Testis (tissue), 3 donors: ENCODE results near the gene FBLN2. TPM values are rescaled to one million over a fixed set of nuclear protein-coding genes. Genes with fewer than 3 reads are reported as not detected.
"Not testable (repeated sequence)": the region's sequence is repeated elsewhere in the genome, so short reads cannot be mapped to it uniquely, and the experiment has no call there.

Experiments used
- DNase-seq: peaks from one replicate; pipeline ENCODE4 v3.0.0-alpha.2; 2019
- H3K27ac ChIP-seq, 2 donors: fragments of 200-600 bp; sonication (generic); one replicate each; pipeline ENCODE4 v1.5.1; 2019
- H3K27me3 ChIP-seq: fragments of 200-600 bp; sonication (generic); one replicate; pipeline ENCODE4 v1.5.1; 2019
- H3K36me3 ChIP-seq: fragments of 200-600 bp; sonication (generic); one replicate; pipeline ENCODE4 v1.5.1; 2017; ENCODE audit warnings: low read depth; ENCODE audit errors: missing control alignments
- H3K4me1 ChIP-seq: fragments of 200-600 bp; sonication (generic); one replicate; pipeline ENCODE4 v1.5.1; 2019
- H3K4me3 ChIP-seq, 2 donors: fragments of 200-600 bp; sonication (generic); one replicate each; pipeline ENCODE4 v1.5.1; 2017 to 2019
- H3K9me3 ChIP-seq: fragments of 200-600 bp; sonication (generic); one replicate; pipeline ENCODE4 v1.5.1; 2017
- POLR2A ChIP-seq: fragments of 450-650 bp; IDR thresholded peaks from one replicate; pipeline ENCODE4 v1.6.1; 2017; ENCODE audit warnings: antibody characterized with exemption, mild to moderate bottlenecking, moderate library complexity
- WGBS, 2 donors: methylation state at CpG; one replicate each; pipeline ENCODE4 v1.1.5; 2018; 5-methylcytosine and 5-hydroxymethylcytosine counted together
- intact Hi-C: fragments of 100-400 bp; cut with DNase I; formaldehyde crosslinking; loops from one replicate; pipeline ENCODE4 v1.15.1; 2023; ENCODE audit warnings: low total_unique reads
- polyA plus RNA-seq: library from polyadenylated mRNA; stranded (reverse); fragments of 350-450 nt; fragmentation: Illumina TruSeq; extraction: RNeasy Lipid Tissue Mini Kit (QIAGEN cat#74804); gene quantifications from one replicate; pipeline ENCODE4 v1.2.3, GENCODE V29; 2014; ENCODE audit warnings: low read depth, low replicate concordance; ENCODE audit not compliant: insufficient read depth
- total RNA-seq, 2 donors: library from RNA; depleted of rRNA; stranded (reverse); fragments of >200 nt; gene quantifications; one replicate each; pipeline ENCODE4 v1.2.3, GENCODE V29; 2016
- TF ChIP-seq, protein P1 (sequence below), 3 experiments: fragments of 450-650 bp in 2 of 3; fragments of 200-600 bp in 1 of 3; sonication (generic) in 1 of 3; IDR thresholded peaks; one replicate each; pipeline ENCODE4 v1.5.1; 2016 to 2019; ENCODE audit warnings: antibody characterized with exemption in 3 of 3, mild to moderate bottlenecking in 2 of 3, moderate library complexity in 1 of 3

Gene FBLN2
- total and polyA plus RNA-seq, 3 donors from 2014 or later: 172 to 334 (median 248) TPM

DNA sequence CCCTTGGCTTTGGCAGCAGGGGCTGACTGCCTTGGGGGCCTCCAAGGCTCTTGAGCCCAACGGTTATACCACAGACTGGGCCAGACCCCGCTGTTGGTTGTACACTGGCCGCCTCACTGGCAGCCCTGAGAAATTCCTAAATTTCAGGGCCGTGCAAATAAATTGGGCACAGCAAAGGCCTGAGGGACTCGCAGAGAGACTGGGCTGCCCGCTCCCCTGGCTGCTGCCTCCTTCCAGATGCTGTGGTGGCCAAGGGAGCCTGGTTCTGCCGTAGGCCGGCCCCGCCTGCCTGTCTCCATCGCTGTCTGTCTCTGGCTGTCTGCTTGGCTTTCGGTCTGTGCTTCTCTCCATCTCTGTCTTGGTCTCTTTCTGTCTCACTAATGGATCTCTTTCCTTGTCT lies 9.0 kb downstream of the FBLN2 start:
- peaks cover 50% of the 10 kb centered on the region for H3K4me1 ChIP-seq
- intact Hi-C loops: no loop called here
- no peaks in the 10 kb centered on the region for H3K9me3 ChIP-seq
- DNase-seq: no peak
- H3K27me3 ChIP-seq: no peaks in the 10 kb centered on the region
- H3K36me3 ChIP-seq: no peaks in the 10 kb centered on the region
- 84 to 89% methylated on average over 9 to 11 of the region's 11 CpGs for WGBS, 2 donors
- H3K27ac ChIP-seq: peak overlapping the region in 1 of 2 donors; percentile 30
- TF ChIP-seq POLR2A: no peak
- TF ChIP-seq, protein P1, sequence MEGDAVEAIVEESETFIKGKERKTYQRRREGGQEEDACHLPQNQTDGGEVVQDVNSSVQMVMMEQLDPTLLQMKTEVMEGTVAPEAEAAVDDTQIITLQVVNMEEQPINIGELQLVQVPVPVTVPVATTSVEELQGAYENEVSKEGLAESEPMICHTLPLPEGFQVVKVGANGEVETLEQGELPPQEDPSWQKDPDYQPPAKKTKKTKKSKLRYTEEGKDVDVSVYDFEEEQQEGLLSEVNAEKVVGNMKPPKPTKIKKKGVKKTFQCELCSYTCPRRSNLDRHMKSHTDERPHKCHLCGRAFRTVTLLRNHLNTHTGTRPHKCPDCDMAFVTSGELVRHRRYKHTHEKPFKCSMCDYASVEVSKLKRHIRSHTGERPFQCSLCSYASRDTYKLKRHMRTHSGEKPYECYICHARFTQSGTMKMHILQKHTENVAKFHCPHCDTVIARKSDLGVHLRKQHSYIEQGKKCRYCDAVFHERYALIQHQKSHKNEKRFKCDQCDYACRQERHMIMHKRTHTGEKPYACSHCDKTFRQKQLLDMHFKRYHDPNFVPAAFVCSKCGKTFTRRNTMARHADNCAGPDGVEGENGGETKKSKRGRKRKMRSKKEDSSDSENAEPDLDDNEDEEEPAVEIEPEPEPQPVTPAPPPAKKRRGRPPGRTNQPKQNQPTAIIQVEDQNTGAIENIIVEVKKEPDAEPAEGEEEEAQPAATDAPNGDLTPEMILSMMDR (IDR thresholded peaks at IDR 0.05): no peak
- H3K4me3 ChIP-seq: no peak overlapping the region

DNA sequence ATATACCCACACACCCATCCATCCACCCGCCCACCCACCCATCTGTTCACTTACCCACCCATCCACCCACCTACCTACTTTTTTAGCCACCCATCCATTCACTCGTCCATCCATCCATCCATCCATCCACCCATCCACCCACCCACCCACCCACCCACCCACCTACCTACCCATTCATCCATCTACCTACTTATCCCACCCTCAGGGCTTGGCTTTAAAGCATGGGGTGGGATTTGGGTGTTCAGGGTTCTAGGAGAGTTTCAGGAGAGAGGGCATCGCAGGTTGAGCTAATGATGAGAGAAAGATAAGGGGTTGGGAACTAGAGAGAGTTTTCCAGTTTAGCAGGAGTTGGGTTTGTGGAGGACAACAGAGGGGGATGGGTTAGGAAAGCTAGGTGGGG lies 9.7 kb downstream of the FBLN2 start:
- Histone ChIP-seq H3K27me3 (no peaks in the 10 kb centered on the region), H3K9me3 (no peaks in the 10 kb centered on the region), H3K4me1 (peaks cover 42% of the 10 kb centered on the region), H3K36me3 (no peaks in the 10 kb centered on the region), H3K27ac (no peak overlapping the region), H3K4me3 (no peak overlapping the region)
- no peak for DNase-seq
- 84 to 94% methylated on average over 3 of the region's 3 CpGs for WGBS, 2 donors
- no peak for TF ChIP-seq POLR2A
- TF ChIP-seq, protein P1 (IDR thresholded peaks at IDR 0.05): no peak
- intact Hi-C loops: no loop called here

DNA sequence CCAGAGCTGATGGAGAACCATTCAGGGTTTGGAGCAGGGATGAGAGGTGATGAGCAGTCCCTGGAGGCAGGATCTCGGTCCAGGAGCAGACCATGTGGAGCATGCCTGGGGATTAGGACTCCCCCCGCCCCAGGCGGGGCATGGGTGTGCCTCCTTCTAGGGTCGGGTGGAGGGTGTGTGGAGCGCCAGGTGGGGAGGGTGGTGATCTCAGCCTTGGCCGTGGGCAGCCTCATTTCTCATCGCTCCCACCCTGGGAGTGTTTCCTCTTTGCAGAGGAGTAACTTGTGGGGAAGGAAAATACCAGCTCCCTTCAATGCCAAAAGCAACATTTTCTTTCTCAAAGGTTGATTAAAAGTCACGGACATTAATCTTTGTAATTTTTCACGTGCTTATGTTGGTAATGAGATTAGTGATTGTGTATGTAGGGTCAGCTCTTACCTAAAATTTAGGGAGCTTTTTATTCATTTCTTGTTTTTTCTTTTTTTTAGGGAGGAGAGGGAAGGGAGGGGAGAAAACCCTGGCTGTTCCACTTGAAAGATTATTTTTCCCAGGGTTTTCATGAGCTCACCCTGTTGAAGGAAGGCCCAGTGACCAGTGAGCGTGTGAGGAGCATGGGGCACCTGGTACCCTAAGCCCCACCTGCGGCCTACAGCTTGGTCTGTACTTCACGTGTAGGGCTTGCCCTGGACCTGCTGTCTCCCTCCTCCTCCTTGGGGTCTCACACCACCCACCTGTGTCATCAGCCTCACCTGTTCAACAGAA lies 11.0 kb downstream of the FBLN2 start:
- intact Hi-C loops: no loop called here

DNA sequence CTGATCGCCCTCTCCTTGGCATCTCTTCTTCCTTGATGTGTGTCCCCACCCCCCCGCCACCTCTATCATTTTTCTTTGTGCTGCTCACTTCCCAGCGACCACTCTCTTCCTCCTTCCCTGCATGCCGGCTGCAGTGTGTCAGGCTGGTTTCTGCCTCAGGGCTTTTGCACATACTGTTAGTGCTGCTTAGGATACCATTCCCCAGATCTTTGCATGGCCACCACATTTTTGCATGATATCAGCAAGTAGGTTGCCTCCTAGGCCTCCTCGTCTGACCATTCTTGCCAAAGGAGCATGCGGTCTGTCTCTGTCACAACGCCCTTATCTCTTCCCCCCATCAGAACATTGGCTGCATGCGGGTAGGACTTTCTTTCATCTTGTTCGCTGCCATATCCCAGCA lies 12.5 kb downstream of the FBLN2 start:
- H3K9me3 ChIP-seq: no peaks in the 10 kb centered on the region
- H3K4me1 ChIP-seq: peaks cover 47% of the 10 kb centered on the region
- no peak overlapping the region for H3K4me3 ChIP-seq
- intact Hi-C loops: no loop called here
- H3K27me3 ChIP-seq: no peaks in the 10 kb centered on the region
- DNase-seq: no peak
- WGBS, 2 donors: 75 to 77% methylated on average over 9 of the region's 9 CpGs
- H3K27ac ChIP-seq: no peak overlapping the region
- no peak for TF ChIP-seq POLR2A
- TF ChIP-seq, protein P1 (IDR thresholded peaks at IDR 0.05): no peak
- no peaks in the 10 kb centered on the region for H3K36me3 ChIP-seq

More for the DNA sequence above, 11.0 kb downstream of the FBLN2 start:
- Histone ChIP-seq H3K36me3 (no peaks in the 10 kb centered on the region), H3K4me1 (peaks cover 40% of the 10 kb centered on the region), H3K4me3 (no peak overlapping the region), H3K27ac (peak overlapping the region; percentile 37 to 71), H3K9me3 (no peaks in the 10 kb centered on the region), H3K27me3 (no peaks in the 10 kb centered on the region)
- DNase-seq: peak; percentile 45
- no peak for TF ChIP-seq POLR2A
- TF ChIP-seq, protein P1 (IDR thresholded peaks at IDR 0.05): no peak
- 28 to 43% methylated on average over 12 of the region's 12 CpGs for WGBS, 2 donors

DNA sequence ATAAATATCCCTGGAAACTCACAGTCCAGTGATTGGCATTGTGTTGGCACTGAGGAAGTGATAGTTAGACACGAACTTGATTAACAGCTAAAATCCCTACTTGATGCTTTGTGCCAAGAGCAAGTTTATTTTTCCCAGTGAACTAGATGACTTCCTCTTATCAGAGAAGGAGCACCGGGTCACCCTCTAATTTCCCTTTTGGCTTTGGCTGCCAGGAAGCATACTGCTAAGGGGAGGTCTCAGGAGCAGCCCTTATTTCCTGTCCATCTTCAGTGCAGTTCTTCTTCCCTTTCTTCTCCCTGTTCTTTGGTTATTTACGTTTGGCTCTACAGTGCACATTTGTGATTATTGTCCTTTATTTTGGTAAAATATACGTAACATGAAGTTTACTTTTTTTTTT lies 13.0 kb downstream of the FBLN2 start:
- intact Hi-C loops: no loop called here
- H3K36me3 ChIP-seq: no peaks in the 10 kb centered on the region
- TF ChIP-seq POLR2A: no peak
- TF ChIP-seq, protein P1 (IDR thresholded peaks at IDR 0.05): no peak
- no peak overlapping the region for H3K4me3 ChIP-seq
- WGBS, 2 donors: 54 to 57% methylated on average over 4 of the region's 4 CpGs
- H3K27me3 ChIP-seq: no peaks in the 10 kb centered on the region
- no peak overlapping the region for H3K27ac ChIP-seq
- no peaks in the 10 kb centered on the region for H3K9me3 ChIP-seq
- DNase-seq: no peak
- peaks cover 48% of the 10 kb centered on the region for H3K4me1 ChIP-seq

DNA sequence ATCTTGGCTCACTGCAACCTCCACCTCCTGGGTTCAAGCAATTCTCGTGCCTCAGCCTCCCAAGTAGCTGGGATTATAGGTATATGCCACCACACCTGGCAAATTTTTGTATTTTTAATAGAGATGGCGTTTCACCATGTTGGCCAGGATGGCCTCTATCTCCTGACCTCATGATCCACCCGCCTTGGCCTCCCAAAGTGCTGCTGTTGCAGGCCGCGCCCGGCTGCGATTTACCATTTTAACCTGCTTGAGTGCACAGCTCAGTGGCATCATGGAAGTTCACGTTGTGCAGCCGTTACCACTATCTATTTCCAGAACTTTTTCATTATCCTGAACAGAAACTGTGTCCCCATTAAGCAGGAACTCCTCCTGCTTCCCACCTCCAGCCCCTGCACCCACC lies 13.5 kb downstream of the FBLN2 start:
- 82 to 92% methylated on average over 9 of the region's 9 CpGs for WGBS, 2 donors
- H3K36me3 ChIP-seq, intact Hi-C loops, DNase-seq, H3K27ac ChIP-seq, H3K27me3 ChIP-seq, H3K9me3 ChIP-seq, H3K4me3 ChIP-seq: not testable (repeated sequence)
- peaks cover 49% of the 10 kb centered on the region for H3K4me1 ChIP-seq
